ENCODE measurements around the gene CP.

DNA sequence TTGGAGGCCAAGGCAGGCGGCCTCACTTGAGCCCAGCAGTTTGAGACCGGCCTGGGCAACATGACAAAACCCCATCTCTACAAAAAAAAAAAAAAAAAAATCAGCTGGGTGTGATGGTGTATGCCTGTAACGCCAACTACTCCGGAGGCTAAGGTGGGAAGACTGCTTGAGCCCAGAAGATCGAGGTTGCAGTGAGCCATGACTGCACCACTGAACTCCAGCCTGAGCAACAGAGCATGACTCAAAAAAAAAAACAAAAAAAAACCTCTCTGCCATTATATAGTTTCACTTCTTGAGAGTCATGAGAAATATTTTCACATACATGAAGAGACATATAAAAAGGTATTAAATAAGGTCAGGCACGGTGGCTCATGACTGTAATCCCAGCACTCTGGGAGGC lies 45.9 kb upstream of the CP start:
- TF ChIP-seq REST (IDR thresholded peaks at IDR 0.05) (no peak), CTCF (IDR thresholded peaks at IDR 0.05; ENCODE audit: low read depth, low read length, missing input control) (no peak), YY1 (IDR thresholded peaks at IDR 0.05) (no peak), SP1 (IDR thresholded peaks at IDR 0.05) (no peak)
- TF ChIP-seq, protein P1, sequence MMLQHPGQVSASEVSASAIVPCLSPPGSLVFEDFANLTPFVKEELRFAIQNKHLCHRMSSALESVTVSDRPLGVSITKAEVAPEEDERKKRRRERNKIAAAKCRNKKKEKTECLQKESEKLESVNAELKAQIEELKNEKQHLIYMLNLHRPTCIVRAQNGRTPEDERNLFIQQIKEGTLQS (IDR thresholded peaks at IDR 0.05): no peak

Measured in liver (tissue), 3 donors.